Natural killer cell (primary cell): ENCODE measurements around the gene NPM3. TPM values are rescaled to one million over a fixed set of nuclear protein-coding genes. Genes with fewer than 3 reads are reported as not detected.

Source experiments
- ATAC-seq, 3 donors: fragments of 150-1000 bp in 2 of 3; fragments of 200-7000 bp in 1 of 3; cut with Tn5 transposase; 1 replicate in 1 of 3; 2 replicates in 2 of 3; pipeline ENCODE4 v1.10.0; 2021; ENCODE audit warnings: mild to moderate bottlenecking in 2 of 3, moderate library complexity in 2 of 3
- DNase-seq, 2 donors: peaks; one replicate each; pipeline versions ENCODE4 v3.0.0 to v3.0.0-alpha.2; 2013 to 2021; ENCODE audit warnings: mixed read lengths in 1 of 2
- H3K27ac ChIP-seq: one replicate; pipeline ENCODE4 v1.5.1; 2013; ENCODE audit warnings: mild to moderate bottlenecking, low read length
- H3K27me3 ChIP-seq: one replicate; pipeline ENCODE4 v1.6.1; 2013; ENCODE audit warnings: low read length; ENCODE audit not compliant: control insufficient read depth, insufficient read depth
- H3K36me3 ChIP-seq: one replicate; pipeline ENCODE4 v1.6.1; 2013; ENCODE audit warnings: low read length; ENCODE audit not compliant: control insufficient read depth, insufficient read depth
- H3K4me1 ChIP-seq: one replicate; pipeline ENCODE4 v1.6.1; 2013; ENCODE audit warnings: low read length; ENCODE audit not compliant: control insufficient read depth, insufficient read depth
- H3K4me3 ChIP-seq: one replicate; pipeline ENCODE4 v1.5.1; 2013; ENCODE audit warnings: low read length
- H3K9me3 ChIP-seq: one replicate; pipeline ENCODE4 v1.6.1; 2013; ENCODE audit warnings: low read length; ENCODE audit not compliant: control insufficient read depth, insufficient read depth
- H3K27ac Mint-ChIP-seq, 2 donors: one replicate each; pipeline ENCODE4 v1.8.0; 2022; ENCODE audit warnings: mild to moderate bottlenecking in 2 of 2, mixed read lengths in 2 of 2, moderate library complexity in 1 of 2
- H3K27me3 Mint-ChIP-seq, 2 donors: one replicate each; pipeline ENCODE4 v1.8.0; 2022; ENCODE audit warnings: low read depth in 2 of 2, mixed read lengths in 2 of 2
- H3K36me3 Mint-ChIP-seq: one replicate; pipeline ENCODE4 v1.8.0; 2022; ENCODE audit warnings: mixed read lengths
- H3K4me1 Mint-ChIP-seq, 2 donors: one replicate each; pipeline ENCODE4 v1.8.0; 2022; ENCODE audit warnings: mixed read lengths in 2 of 2
- H3K4me3 Mint-ChIP-seq: one replicate; pipeline ENCODE4 v1.8.0; 2022; ENCODE audit warnings: mild to moderate bottlenecking, moderate library complexity, mixed read lengths
- H3K9me3 Mint-ChIP-seq, 2 donors: one replicate each; pipeline ENCODE4 v1.8.0; 2022; ENCODE audit warnings: mixed read lengths in 2 of 2
- CTCF ChIP-seq: fragments of 200-600 bp; IDR thresholded peaks from one replicate; pipeline ENCODE4 v1.8.0; 2022; ENCODE audit warnings: antibody characterized with exemption
- WGBS: methylation state at CpG from one replicate; pipeline ENCODE4 v1.1.7; 2013; ENCODE audit warnings: missing lambda C conversion rate; ENCODE audit not compliant: insufficient coverage; 5-methylcytosine and 5-hydroxymethylcytosine counted together
- intact Hi-C: fragments of 100-400 bp; cut with micrococcal nuclease; formaldehyde crosslinking; loops from one replicate; pipeline ENCODE4 v1.14.2; 2022
- total RNA-seq, 4 donors: library from RNA; stranded (reverse); fragments of 120-200 nt in 1 of 4; gene quantifications; one replicate each; pipeline versions ENCODE4 v1.2.3 to v1.2.4, GENCODE V29; 2013 to 2022

NPM3 gene
- total RNA-seq, 3 donors from 2014 or later (not counting 1 experiment from before 2014, with no cell fraction given), result 8.2 to 9.0 (median 8.5) TPM

DNA sequence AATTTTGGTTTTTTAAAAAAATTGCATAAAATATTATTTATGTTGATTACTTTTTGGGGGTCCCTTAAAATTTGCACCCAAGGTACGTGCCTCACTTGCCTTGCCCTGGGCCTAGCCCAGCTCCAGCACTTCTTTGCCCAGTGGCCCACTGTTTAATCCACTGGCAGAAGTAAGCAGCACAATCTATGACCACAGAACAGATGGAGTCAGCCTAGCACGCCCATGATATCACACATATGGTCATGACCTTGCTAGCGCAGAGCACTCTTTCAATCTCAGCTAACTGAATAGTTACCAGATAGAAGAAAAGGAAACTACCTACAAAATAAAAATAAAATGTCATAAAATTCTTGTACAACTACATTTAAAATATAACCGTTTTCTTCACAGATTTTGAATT lies 29.4 kb upstream of the NPM3 start:
- ATAC-seq (no peak), DNase-seq (no peak)
- TF ChIP-seq CTCF, result no peak
- peaks cover 1% of the 10 kb centered on the region for H3K36me3 Mint-ChIP-seq
- no peaks in the 10 kb centered on the region for H3K9me3 ChIP-seq
- intact Hi-C loops, result no loop called here
- peak overlapping the region; percentile 65 to 90 for H3K27ac Mint-ChIP-seq
- H3K4me1 Mint-ChIP-seq, result peaks cover 50 to 56% of the 10 kb centered on the region in 2 donors
- no peaks in the 10 kb centered on the region for H3K27me3 ChIP-seq
- no peak overlapping the region for H3K27ac ChIP-seq
- WGBS, result 64% methylated on average over 2 of the region's 4 CpGs
- no peak overlapping the region for H3K4me3 ChIP-seq
- H3K4me1 ChIP-seq, result peaks cover 19% of the 10 kb centered on the region
- H3K4me3 Mint-ChIP-seq, result peak overlapping the region; percentile 25
- H3K9me3 Mint-ChIP-seq, result no peaks in the 10 kb centered on the region
- H3K27me3 Mint-ChIP-seq, result no peaks in the 10 kb centered on the region
- H3K36me3 ChIP-seq, result peaks cover 44% of the 10 kb centered on the region

DNA sequence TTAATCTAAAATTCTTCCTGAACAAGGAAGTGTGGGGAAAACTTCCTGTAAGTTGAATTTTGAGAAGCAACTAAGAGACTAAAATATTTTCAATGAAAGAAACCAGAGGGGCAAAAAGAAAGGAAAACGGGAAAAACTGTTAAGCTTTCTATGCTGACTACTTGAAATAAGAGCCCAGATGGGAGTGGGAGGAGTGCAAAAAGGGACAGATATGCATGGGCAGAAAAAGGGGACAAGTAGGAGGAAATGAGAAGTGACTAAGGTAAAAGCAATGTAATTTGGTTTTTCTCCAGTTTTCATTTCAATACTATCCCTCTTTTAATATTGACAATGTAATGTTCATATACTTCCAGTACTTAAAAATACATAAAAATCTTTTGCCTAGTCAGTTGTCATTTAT lies 23.9 kb upstream of the NPM3 start:
- Histone ChIP-seq H3K36me3 (peaks cover 84% of the 10 kb centered on the region), H3K27ac (no peak overlapping the region), H3K9me3 (no peaks in the 10 kb centered on the region), H3K4me3 (no peak overlapping the region), H3K4me1 (peaks cover 4% of the 10 kb centered on the region), H3K27me3 (no peaks in the 10 kb centered on the region)
- no peak overlapping the region for H3K4me3 Mint-ChIP-seq
- intact Hi-C loops, result no loop called here
- no peaks in the 10 kb centered on the region for H3K27me3 Mint-ChIP-seq
- H3K4me1 Mint-ChIP-seq, result peaks cover 10 to 12% of the 10 kb centered on the region in 2 donors
- 96% methylated on average over 1 of the region's 1 CpG for WGBS
- peaks cover 12% of the 10 kb centered on the region for H3K36me3 Mint-ChIP-seq
- DNase-seq (no peak), ATAC-seq (no peak)
- H3K9me3 Mint-ChIP-seq, result no peaks in the 10 kb centered on the region
- H3K27ac Mint-ChIP-seq, result peak overlapping the region in 1 of 2 donors; percentile 70
- no peak for TF ChIP-seq CTCF

GRCh38 chr10:101803511-101803910 lies 20.3 kb upstream of the NPM3 start:
- 87% methylated on average over 3 of the region's 4 CpGs for WGBS
- intact Hi-C loops, result no loop called here
- TF ChIP-seq CTCF, result no peak
- Mint-ChIP-seq H3K4me1 (peaks cover 23 to 26% of the 10 kb centered on the region in 2 donors), H3K27ac (no peak overlapping the region), H3K9me3 (no peaks in the 10 kb centered on the region), H3K36me3 (peaks cover 28% of the 10 kb centered on the region), H3K4me3 (no peak overlapping the region), H3K27me3 (no peaks in the 10 kb centered on the region)
- Histone ChIP-seq H3K9me3 (no peaks in the 10 kb centered on the region), H3K36me3 (peaks cover 87% of the 10 kb centered on the region), H3K4me3 (no peak overlapping the region), H3K27ac (no peak overlapping the region), H3K4me1 (peaks cover 2% of the 10 kb centered on the region), H3K27me3 (no peaks in the 10 kb centered on the region)
- no peak for ATAC-seq
- DNase-seq, result no peak

GRCh38 chr10:101797403-101798059 lies 14.3 kb upstream of the NPM3 start:
- Histone ChIP-seq H3K4me1 (peaks cover 2% of the 10 kb centered on the region), H3K9me3 (no peaks in the 10 kb centered on the region), H3K36me3 (peaks cover 89% of the 10 kb centered on the region), H3K27ac (no peak overlapping the region), H3K4me3 (no peak overlapping the region), H3K27me3 (no peaks in the 10 kb centered on the region)
- TF ChIP-seq CTCF, result no peak
- Mint-ChIP-seq H3K27me3 (no peaks in the 10 kb centered on the region), H3K36me3 (peaks cover 37% of the 10 kb centered on the region), H3K4me1 (peaks cover 24 to 38% of the 10 kb centered on the region in 2 donors), H3K9me3 (no peaks in the 10 kb centered on the region), H3K27ac (peak overlapping the region in 1 of 2 donors; percentile 9), H3K4me3 (no peak overlapping the region)
- 100% methylated on average over 3 of the region's 4 CpGs for WGBS
- intact Hi-C loops, result no loop called here
- ATAC-seq, result no peak
- no peak for DNase-seq
